ENCODE data around the gene SPPL2C.

Gene SPPL2C

GRCh38 chr17:45883063-45883462, 38.4 kb downstream of the SPPL2C start:
- H2AFZ ChIP-seq (ENCODE audit: low read length) = no peak overlapping the region
- no peak overlapping the region for H3K4me2 ChIP-seq (ENCODE audit: low read length)
- no peaks in the 10 kb centered on the region for H3K9me2 ChIP-seq (ENCODE audit: low read depth, low read length)
- no peak overlapping the region for H3K9ac ChIP-seq (ENCODE audit: low read length)
- H4K20me1 ChIP-seq (ENCODE audit: insufficient read depth, low read length) = no peaks in the 10 kb centered on the region
- H3K27ac ChIP-seq (ENCODE audit: low read depth, low read length, poor library complexity, severe bottlenecking) = no peak overlapping the region
- TF ChIP-seq EZH2 (IDR thresholded peaks at IDR 0.05; ENCODE audit: borderline replicate concordance, low read length) (no peak), CTCF (IDR thresholded peaks at IDR 0.05; ENCODE audit: low read length) (no peak)
- no peaks in the 10 kb centered on the region for H3K4me1 ChIP-seq (ENCODE audit: insufficient read depth, low read length, severe bottlenecking)
- H3K27me3 ChIP-seq (ENCODE audit: insufficient read depth, low read length) = 0 out of 2 replicates have a peak, but pooled peaks cover 5% of the 10 kb centered on the region
- no peak overlapping the region for H3K4me3 ChIP-seq (ENCODE audit: low read depth, low read length, poor library complexity, severe bottlenecking)
- no peaks in the 10 kb centered on the region for H3K79me2 ChIP-seq (ENCODE audit: insufficient read depth, low read length)
- H3F3A ChIP-seq (ENCODE audit: insufficient read depth, low read length) = no peaks in the 10 kb centered on the region
- H3K36me3 ChIP-seq (ENCODE audit: insufficient read depth, low read length) = no peaks in the 10 kb centered on the region
- H3K9me3 ChIP-seq (ENCODE audit: low read length) = no peaks in the 10 kb centered on the region

- TF ChIP-seq EZH2 (IDR thresholded peaks at IDR 0.05; ENCODE audit: borderline replicate concordance, low read length) (no peak), CTCF (IDR thresholded peaks at IDR 0.05; ENCODE audit: low read length) (no peak)
- H3K9me3 ChIP-seq (ENCODE audit: low read length) = no peaks in the 10 kb centered on the region
- no peak overlapping the region for H2AFZ ChIP-seq (ENCODE audit: low read length)
- H3F3A ChIP-seq (ENCODE audit: insufficient read depth, low read length) = no peaks in the 10 kb centered on the region
- no peaks in the 10 kb centered on the region for H3K9me2 ChIP-seq (ENCODE audit: low read depth, low read length)
- no peaks in the 10 kb centered on the region for H3K4me1 ChIP-seq (ENCODE audit: insufficient read depth, low read length, severe bottlenecking)
- H3K27ac ChIP-seq (ENCODE audit: low read depth, low read length, poor library complexity, severe bottlenecking) = no peak overlapping the region
- H3K9ac ChIP-seq (ENCODE audit: low read length) = no peak overlapping the region
- no peak overlapping the region for H3K4me3 ChIP-seq (ENCODE audit: low read depth, low read length, poor library complexity, severe bottlenecking)
- H3K4me2 ChIP-seq (ENCODE audit: low read length) = no peak overlapping the region
- H4K20me1 ChIP-seq (ENCODE audit: insufficient read depth, low read length) = no peaks in the 10 kb centered on the region
- H3K27me3 ChIP-seq (ENCODE audit: insufficient read depth, low read length) = 0 out of 2 replicates have a peak, but pooled peaks cover 5% of the 10 kb centered on the region
- no peaks in the 10 kb centered on the region for H3K79me2 ChIP-seq (ENCODE audit: insufficient read depth, low read length)
- H3K36me3 ChIP-seq (ENCODE audit: insufficient read depth, low read length) = no peaks in the 10 kb centered on the region
Observed at GRCh38 chr17:45886852-45887251, 42.2 kb downstream of the SPPL2C start.

GRCh38 chr17:45888392-45888791, 43.7 kb downstream of the SPPL2C start:
- no peak overlapping the region for H3K4me2 ChIP-seq (ENCODE audit: low read length)
- no peaks in the 10 kb centered on the region for H3F3A ChIP-seq (ENCODE audit: insufficient read depth, low read length)
- H3K36me3 ChIP-seq (ENCODE audit: insufficient read depth, low read length) = no peaks in the 10 kb centered on the region
- TF ChIP-seq EZH2 (IDR thresholded peaks at IDR 0.05; ENCODE audit: borderline replicate concordance, low read length) = no peak
- TF ChIP-seq CTCF (IDR thresholded peaks at IDR 0.05; ENCODE audit: low read length) = no peak
- no peaks in the 10 kb centered on the region for H3K9me2 ChIP-seq (ENCODE audit: low read depth, low read length)
- no peaks in the 10 kb centered on the region for H3K27me3 ChIP-seq (ENCODE audit: insufficient read depth, low read length)
- no peaks in the 10 kb centered on the region for H3K9me3 ChIP-seq (ENCODE audit: low read length)
- no peaks in the 10 kb centered on the region for H3K79me2 ChIP-seq (ENCODE audit: insufficient read depth, low read length)
- H3K27ac ChIP-seq (ENCODE audit: low read depth, low read length, poor library complexity, severe bottlenecking) = no peak overlapping the region
- H3K4me1 ChIP-seq (ENCODE audit: insufficient read depth, low read length, severe bottlenecking) = no peaks in the 10 kb centered on the region
- no peaks in the 10 kb centered on the region for H4K20me1 ChIP-seq (ENCODE audit: insufficient read depth, low read length)
- no peak overlapping the region for H3K4me3 ChIP-seq (ENCODE audit: low read depth, low read length, poor library complexity, severe bottlenecking)
- no peak overlapping the region for H2AFZ ChIP-seq (ENCODE audit: low read length)
- H3K9ac ChIP-seq (ENCODE audit: low read length) = no peak overlapping the region

Data from OCI-LY1 (cell line).